OCI-LY7 (cell line): Measurements from ENCODE around the gene VIPR2. TPM values are rescaled to one million over a fixed set of nuclear protein-coding genes. Genes with fewer than 3 reads are reported as not detected.

Source experiments
- BruUV-seq: library from RNA; stranded (reverse); fragments of 400-500 nt; replicated peaks from 2 replicates; lab custom pipeline; 2021; lab: Mats Ljungman, UMichigan
- CTCF ChIA-PET: fragments of 300-600 bp; sonication (Branson Sonifier 250); formaldehyde crosslinking; loops from one replicate; lab custom pipeline; 2022; ENCODE audit warnings: antibody characterized with exemption; ENCODE audit not compliant: unreplicated experiment; lab: Charles Lee
- POLR2A ChIA-PET: fragments of 300-600 bp; sonication (Branson Sonifier 250); formaldehyde crosslinking; loops from one replicate; lab custom pipeline; 2022; ENCODE audit warnings: antibody characterized with exemption; lab: Charles Lee
- DNase-seq: peaks from one replicate; pipeline ENCODE4 v3.0.0-alpha.2; 2015; ENCODE audit warnings: low spot score
- H2AFZ ChIP-seq: fragments of 200-600 bp; sonication (generic), shearing (Covaris generic); 2 replicates; pipeline ENCODE4 v1.6.1; 2014; ENCODE audit warnings: mild to moderate bottlenecking, antibody characterized with exemption, low read length, moderate library complexity
- H3K27ac ChIP-seq: fragments of 200-600 bp; sonication (generic); 2 replicates; pipeline ENCODE4 v1.5.1; 2014; ENCODE audit warnings: mixed run types, low read depth, mild to moderate bottlenecking, moderate library complexity, low read length, inconsistent platforms; ENCODE audit not compliant: poor library complexity, severe bottlenecking
- H3K36me3 ChIP-seq: fragments of 200-600 bp; sonication (generic); 2 replicates; pipeline ENCODE4 v1.6.1; 2014; ENCODE audit warnings: mild to moderate bottlenecking, antibody characterized with exemption, low read length, moderate library complexity, mixed read lengths; ENCODE audit not compliant: insufficient read depth
- H3K4me1 ChIP-seq: fragments of 200-600 bp; sonication (generic); 2 replicates; pipeline ENCODE4 v1.5.1; 2014; ENCODE audit warnings: mild to moderate bottlenecking, low read length; ENCODE audit not compliant: insufficient read depth, poor library complexity, severe bottlenecking
- H3K4me2 ChIP-seq: fragments of 200-600 bp; sonication (generic); 2 replicates; pipeline ENCODE4 v1.6.1; 2014; ENCODE audit warnings: mild to moderate bottlenecking, low read length
- H3K4me3 ChIP-seq: fragments of 200-600 bp; sonication (generic); 2 replicates; pipeline ENCODE4 v1.5.1; 2014; ENCODE audit warnings: mild to moderate bottlenecking, low read depth, low read length; ENCODE audit not compliant: poor library complexity, severe bottlenecking
- H3K79me2 ChIP-seq: fragments of 200-600 bp; sonication (generic); 2 replicates; pipeline ENCODE4 v1.6.1; 2016; ENCODE audit warnings: low read depth, mild to moderate bottlenecking, low read length, moderate library complexity, mixed read lengths; ENCODE audit not compliant: insufficient read depth
- H3K9me2 ChIP-seq: fragments of 200-600 bp; sonication (generic); 2 replicates; pipeline ENCODE4 v1.6.1; 2016; ENCODE audit warnings: mild to moderate bottlenecking, low read length, mixed read lengths; ENCODE audit not compliant: insufficient read depth
- H3K9me3 ChIP-seq: fragments of 200-600 bp; sonication (generic); 2 replicates; pipeline ENCODE4 v1.6.1; 2014; ENCODE audit warnings: mild to moderate bottlenecking, mixed run types, low read length, mixed read lengths
- H4K20me1 ChIP-seq: fragments of 200-600 bp; sonication (generic); 2 replicates; pipeline ENCODE4 v1.6.1; 2014; ENCODE audit warnings: mild to moderate bottlenecking, antibody characterized with exemption, low read length, moderate library complexity, mixed read lengths; ENCODE audit not compliant: insufficient read depth
- EZH2phosphoT487 ChIP-seq: fragments of 200-600 bp; sonication (generic); IDR thresholded peaks from 2 replicates; pipeline ENCODE4 v1.6.1; 2018; ENCODE audit warnings: low read depth, borderline replicate concordance, mild to moderate bottlenecking, mixed run types, antibody characterized with exemption, low read length, moderate library complexity, mixed read lengths
- intact Hi-C: fragments of 100-400 bp; cut with micrococcal nuclease; formaldehyde crosslinking; loops from one replicate; pipeline ENCODE4 v1.10.0; 2022; ENCODE audit not compliant: unreplicated experiment
- total RNA-seq, 2 experiments: library from RNA; depleted of rRNA in 1 of 2; stranded (reverse); fragments of >200 nt in 1 of 2; shearing (Covaris generic) in 1 of 2; gene quantifications; 2 replicates each; pipeline ENCODE4 v1.2.3, GENCODE V29; 2014 to 2022
- TF ChIP-seq, protein P1 (sequence below): fragments of 200-600 bp; sonication (generic); conservative IDR thresholded peaks from 2 replicates; pipeline ENCODE4 v1.5.1; 2014; ENCODE audit warnings: mild to moderate bottlenecking, antibody characterized with exemption, low read length, moderate library complexity, mixed read lengths

The VIPR2 gene
- total RNA-seq, 2 experiments from 2014 or later, result not detected

DNA sequence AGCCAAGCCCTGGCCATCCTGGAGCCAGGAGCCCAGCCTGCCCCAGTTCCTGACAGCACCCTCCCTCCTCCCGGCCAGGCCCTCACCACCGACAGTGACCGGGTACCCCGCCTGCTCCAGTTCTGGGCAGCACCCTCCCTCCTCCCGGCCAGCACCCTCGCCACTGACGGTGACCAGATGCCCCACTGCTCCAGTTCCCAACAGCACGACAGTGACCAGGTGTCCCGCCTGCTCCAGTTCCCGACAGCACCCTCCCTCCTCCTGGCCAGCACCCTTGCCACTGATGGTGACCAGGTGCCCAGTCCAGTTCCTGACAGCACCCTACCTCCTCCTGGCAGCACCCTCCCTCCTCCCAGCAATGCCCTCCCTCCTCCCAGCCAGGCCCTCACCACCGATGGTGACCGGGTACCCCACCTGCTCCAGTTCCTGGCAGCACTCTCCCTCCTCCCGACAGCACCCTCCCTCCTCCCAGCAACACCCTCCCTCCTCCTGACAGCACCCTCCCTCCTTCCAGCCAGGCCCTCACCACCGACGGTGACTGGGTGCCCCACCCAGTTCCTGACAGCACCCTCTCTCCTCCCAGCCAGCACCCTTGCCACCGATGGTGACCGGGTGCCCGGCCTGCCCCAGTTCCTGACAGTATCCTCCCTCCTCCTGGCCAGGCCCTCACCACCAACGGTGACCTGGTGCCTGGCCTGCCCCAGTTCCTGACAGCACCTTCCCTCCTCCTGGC lies 40.3 kb downstream of the VIPR2 start:
- ChIA-PET CTCF (no interaction called here), POLR2A (no interaction called here)
- no peak for DNase-seq
- Histone ChIP-seq H3K9me3 (no peaks in the 10 kb centered on the region), H3K9me2 (no peaks in the 10 kb centered on the region), H3K79me2 (no peaks in the 10 kb centered on the region), H3K4me1 (no peaks in the 10 kb centered on the region), H3K36me3 (no peaks in the 10 kb centered on the region), H3K27ac (no peak overlapping the region), H3K4me3 (no peak overlapping the region), H3K4me2 (no peak overlapping the region), H2AFZ (no peak overlapping the region), H4K20me1 (no peaks in the 10 kb centered on the region)
- intact Hi-C loops, result no loop called here
- no TSS peak for BruUV-seq
- TF ChIP-seq EZH2phosphoT487, result no peak
- TF ChIP-seq, protein P1, sequence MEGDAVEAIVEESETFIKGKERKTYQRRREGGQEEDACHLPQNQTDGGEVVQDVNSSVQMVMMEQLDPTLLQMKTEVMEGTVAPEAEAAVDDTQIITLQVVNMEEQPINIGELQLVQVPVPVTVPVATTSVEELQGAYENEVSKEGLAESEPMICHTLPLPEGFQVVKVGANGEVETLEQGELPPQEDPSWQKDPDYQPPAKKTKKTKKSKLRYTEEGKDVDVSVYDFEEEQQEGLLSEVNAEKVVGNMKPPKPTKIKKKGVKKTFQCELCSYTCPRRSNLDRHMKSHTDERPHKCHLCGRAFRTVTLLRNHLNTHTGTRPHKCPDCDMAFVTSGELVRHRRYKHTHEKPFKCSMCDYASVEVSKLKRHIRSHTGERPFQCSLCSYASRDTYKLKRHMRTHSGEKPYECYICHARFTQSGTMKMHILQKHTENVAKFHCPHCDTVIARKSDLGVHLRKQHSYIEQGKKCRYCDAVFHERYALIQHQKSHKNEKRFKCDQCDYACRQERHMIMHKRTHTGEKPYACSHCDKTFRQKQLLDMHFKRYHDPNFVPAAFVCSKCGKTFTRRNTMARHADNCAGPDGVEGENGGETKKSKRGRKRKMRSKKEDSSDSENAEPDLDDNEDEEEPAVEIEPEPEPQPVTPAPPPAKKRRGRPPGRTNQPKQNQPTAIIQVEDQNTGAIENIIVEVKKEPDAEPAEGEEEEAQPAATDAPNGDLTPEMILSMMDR, result no peak

DNA sequence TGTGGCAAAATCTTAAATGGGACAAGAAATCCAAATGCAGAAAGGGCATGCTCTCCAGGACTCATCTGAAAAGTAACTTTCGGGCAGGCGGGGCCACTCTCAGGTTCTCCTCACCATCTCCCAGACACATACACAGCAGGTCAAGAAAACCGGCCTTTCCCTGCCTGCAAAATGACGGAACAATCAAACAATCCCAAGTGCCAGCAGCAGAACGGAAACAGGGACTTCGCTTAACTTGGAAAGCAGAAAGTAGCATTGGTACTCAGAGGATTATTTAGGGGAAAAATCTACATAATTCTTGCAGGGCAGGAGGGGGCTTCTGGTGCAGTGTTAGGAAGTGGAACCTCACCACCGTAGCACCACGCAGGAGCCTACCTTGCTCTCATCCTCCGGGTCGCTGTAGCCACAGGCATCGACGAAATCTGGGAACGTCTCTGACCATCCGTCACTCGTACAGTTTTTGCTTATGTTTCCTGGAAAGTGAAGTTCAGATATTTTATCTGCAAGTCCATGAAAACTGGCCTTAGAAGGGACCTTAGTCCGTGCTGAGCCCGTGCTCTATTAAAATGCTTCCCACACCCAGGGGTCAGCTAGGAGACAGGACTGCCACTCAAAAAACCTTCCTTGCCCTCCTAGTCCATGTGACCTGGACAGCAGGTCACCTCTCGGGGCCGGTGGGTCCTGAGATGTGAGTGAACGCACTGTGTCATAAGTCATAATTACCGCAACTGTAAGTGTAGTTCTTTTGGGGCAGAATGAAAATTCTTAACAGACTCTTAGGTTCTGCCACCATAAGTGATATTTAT lies 41.1 kb downstream of the VIPR2 start:
- TF ChIP-seq EZH2phosphoT487, result no peak
- TF ChIP-seq, protein P1, result no peak
- intact Hi-C loops, result no loop called here
- Histone ChIP-seq H3K4me3 (no peak overlapping the region), H3K27ac (no peak overlapping the region), H3K4me1 (no peaks in the 10 kb centered on the region), H4K20me1 (no peaks in the 10 kb centered on the region), H3K79me2 (no peaks in the 10 kb centered on the region), H2AFZ (no peak overlapping the region), H3K4me2 (no peak overlapping the region), H3K9me2 (no peaks in the 10 kb centered on the region), H3K36me3 (no peaks in the 10 kb centered on the region), H3K9me3 (no peaks in the 10 kb centered on the region)
- DNase-seq, result no peak
- ChIA-PET CTCF (no interaction called here), POLR2A (no interaction called here)
- BruUV-seq, result no TSS peak
